ENCODE results near the gene MAMLD1. TPM values are rescaled to one million over a fixed set of nuclear protein-coding genes. Genes with fewer than 3 reads are reported as not detected.

MAMLD1 gene
- total RNA-seq, 1 donor: 3.3 TPM

DNA sequence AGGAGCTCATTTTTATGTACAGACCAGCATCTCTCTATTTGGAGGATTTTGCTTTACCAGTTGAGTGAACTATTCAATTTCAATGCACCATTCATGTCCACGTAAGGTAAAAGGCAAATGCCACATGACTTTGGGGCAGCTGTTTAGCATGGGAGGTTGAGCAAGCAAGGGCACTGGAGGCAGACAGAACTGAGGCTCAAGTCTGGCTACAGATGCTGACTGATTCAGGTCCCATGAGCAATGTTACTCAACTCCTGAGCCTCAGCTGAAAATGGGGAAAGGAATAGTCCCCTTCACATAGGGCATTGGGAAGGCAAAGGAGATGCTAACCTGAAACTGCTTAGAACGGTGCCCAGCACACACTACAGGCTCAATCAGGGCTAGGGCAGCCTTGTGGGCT, 112.3 kb downstream of the MAMLD1 start:
- Histone ChIP-seq H3K27me3 (ENCODE audit: insufficient read depth, low read length) (no peaks in the 10 kb centered on the region), H3K9me3 (ENCODE audit: low read depth, low read length) (no peaks in the 10 kb centered on the region), H3K4me1 (ENCODE audit: insufficient read depth, low read length) (peaks cover 7% of the 10 kb centered on the region), H2AFZ (ENCODE audit: low read length) (no peak overlapping the region), H3K4me2 (ENCODE audit: insufficient read depth, low read length) (no peak overlapping the region), H3K36me3 (ENCODE audit: insufficient read depth, low read length) (no peaks in the 10 kb centered on the region), H4K20me1 (ENCODE audit: insufficient read depth, low read length) (no peaks in the 10 kb centered on the region), H3K27ac (ENCODE audit: low read depth, low read length) (peak overlapping the region; percentile 8), H3K4me3 (ENCODE audit: insufficient read depth, low read length) (no peak overlapping the region), H3K79me2 (ENCODE audit: insufficient read depth, low read length) (no peaks in the 10 kb centered on the region)
- peak; percentile 69 for DNase-seq (ENCODE audit: insufficient read length, low spot score, missing footprints)
- TF ChIP-seq, protein P1, sequence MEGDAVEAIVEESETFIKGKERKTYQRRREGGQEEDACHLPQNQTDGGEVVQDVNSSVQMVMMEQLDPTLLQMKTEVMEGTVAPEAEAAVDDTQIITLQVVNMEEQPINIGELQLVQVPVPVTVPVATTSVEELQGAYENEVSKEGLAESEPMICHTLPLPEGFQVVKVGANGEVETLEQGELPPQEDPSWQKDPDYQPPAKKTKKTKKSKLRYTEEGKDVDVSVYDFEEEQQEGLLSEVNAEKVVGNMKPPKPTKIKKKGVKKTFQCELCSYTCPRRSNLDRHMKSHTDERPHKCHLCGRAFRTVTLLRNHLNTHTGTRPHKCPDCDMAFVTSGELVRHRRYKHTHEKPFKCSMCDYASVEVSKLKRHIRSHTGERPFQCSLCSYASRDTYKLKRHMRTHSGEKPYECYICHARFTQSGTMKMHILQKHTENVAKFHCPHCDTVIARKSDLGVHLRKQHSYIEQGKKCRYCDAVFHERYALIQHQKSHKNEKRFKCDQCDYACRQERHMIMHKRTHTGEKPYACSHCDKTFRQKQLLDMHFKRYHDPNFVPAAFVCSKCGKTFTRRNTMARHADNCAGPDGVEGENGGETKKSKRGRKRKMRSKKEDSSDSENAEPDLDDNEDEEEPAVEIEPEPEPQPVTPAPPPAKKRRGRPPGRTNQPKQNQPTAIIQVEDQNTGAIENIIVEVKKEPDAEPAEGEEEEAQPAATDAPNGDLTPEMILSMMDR (IDR thresholded peaks at IDR 0.05; ENCODE audit: extremely low read depth, low read depth, low read length): no peak

DNA sequence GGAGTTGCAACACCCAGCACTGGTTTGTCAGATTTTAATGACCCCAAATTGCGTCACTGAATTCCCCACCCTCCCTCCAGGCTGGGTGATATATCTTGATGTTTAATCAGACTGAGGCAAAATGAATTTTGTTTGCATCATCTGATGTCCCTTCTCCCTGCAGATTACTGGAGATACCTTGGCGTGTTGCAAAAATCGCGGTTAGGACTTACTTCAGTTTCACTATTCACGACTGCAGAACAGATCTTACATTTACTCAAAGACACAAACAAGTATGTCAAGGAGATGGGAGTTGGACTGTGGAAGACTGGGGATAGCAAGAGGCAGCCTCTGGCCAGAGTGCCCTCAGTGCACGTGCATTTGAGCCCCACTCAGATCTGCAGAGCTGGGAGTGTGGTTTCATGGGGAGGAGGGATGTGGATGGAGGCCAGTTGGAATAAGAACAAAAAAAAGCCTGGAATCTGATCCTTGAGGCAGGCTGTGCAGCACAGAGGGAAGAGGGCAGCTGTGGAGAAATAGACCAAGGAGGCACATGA, 113.1 kb downstream of the MAMLD1 start:
- TF ChIP-seq, protein P1 (IDR thresholded peaks at IDR 0.05; ENCODE audit: extremely low read depth, low read depth, low read length): no peak
- no peaks in the 10 kb centered on the region for H3K36me3 ChIP-seq (ENCODE audit: insufficient read depth, low read length)
- H3K27me3 ChIP-seq (ENCODE audit: insufficient read depth, low read length): no peaks in the 10 kb centered on the region
- H3K27ac ChIP-seq (ENCODE audit: low read depth, low read length): no peak overlapping the region
- DNase-seq (ENCODE audit: insufficient read length, low spot score, missing footprints): no peak
- no peaks in the 10 kb centered on the region for H3K79me2 ChIP-seq (ENCODE audit: insufficient read depth, low read length)
- H2AFZ ChIP-seq (ENCODE audit: low read length): no peak overlapping the region
- peaks cover 7% of the 10 kb centered on the region for H3K4me1 ChIP-seq (ENCODE audit: insufficient read depth, low read length)
- H4K20me1 ChIP-seq (ENCODE audit: insufficient read depth, low read length): no peaks in the 10 kb centered on the region
- peak overlapping the region; percentile 30 for H3K4me2 ChIP-seq (ENCODE audit: insufficient read depth, low read length)
- no peaks in the 10 kb centered on the region for H3K9me3 ChIP-seq (ENCODE audit: low read depth, low read length)
- no peak overlapping the region for H3K4me3 ChIP-seq (ENCODE audit: insufficient read depth, low read length)

DNA sequence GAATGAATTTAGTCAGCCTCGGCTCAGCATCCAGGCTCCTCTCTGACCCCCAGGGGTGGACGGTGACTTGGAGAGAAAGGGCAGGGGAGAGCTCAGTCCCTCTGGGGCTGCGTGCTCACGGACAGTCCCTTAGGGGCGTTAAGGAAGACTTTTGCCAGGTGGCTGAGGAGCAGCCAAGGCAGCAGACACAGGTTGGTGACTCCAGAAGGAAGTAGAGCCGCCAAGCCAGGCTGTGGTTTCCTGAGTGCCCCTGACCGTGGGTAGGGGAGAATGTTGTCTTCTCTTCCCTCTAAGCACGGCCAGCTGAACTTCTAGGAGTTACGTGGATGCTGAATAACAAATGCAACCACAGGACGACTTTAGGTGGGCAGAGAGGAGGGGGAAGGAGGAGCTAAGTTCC, 114.3 kb downstream of the MAMLD1 start:
- DNase-seq (ENCODE audit: insufficient read length, low spot score, missing footprints): no peak
- H4K20me1 ChIP-seq (ENCODE audit: insufficient read depth, low read length): no peaks in the 10 kb centered on the region
- TF ChIP-seq, protein P1 (IDR thresholded peaks at IDR 0.05; ENCODE audit: extremely low read depth, low read depth, low read length): no peak
- no peak overlapping the region for H2AFZ ChIP-seq (ENCODE audit: low read length)
- no peak overlapping the region for H3K4me2 ChIP-seq (ENCODE audit: insufficient read depth, low read length)
- no peaks in the 10 kb centered on the region for H3K36me3 ChIP-seq (ENCODE audit: insufficient read depth, low read length)
- peaks cover 7% of the 10 kb centered on the region for H3K4me1 ChIP-seq (ENCODE audit: insufficient read depth, low read length)
- H3K79me2 ChIP-seq (ENCODE audit: insufficient read depth, low read length): no peaks in the 10 kb centered on the region
- H3K4me3 ChIP-seq (ENCODE audit: insufficient read depth, low read length): no peak overlapping the region
- no peaks in the 10 kb centered on the region for H3K9me3 ChIP-seq (ENCODE audit: low read depth, low read length)
- H3K27ac ChIP-seq (ENCODE audit: low read depth, low read length): no peak overlapping the region
- no peaks in the 10 kb centered on the region for H3K27me3 ChIP-seq (ENCODE audit: insufficient read depth, low read length)

DNA sequence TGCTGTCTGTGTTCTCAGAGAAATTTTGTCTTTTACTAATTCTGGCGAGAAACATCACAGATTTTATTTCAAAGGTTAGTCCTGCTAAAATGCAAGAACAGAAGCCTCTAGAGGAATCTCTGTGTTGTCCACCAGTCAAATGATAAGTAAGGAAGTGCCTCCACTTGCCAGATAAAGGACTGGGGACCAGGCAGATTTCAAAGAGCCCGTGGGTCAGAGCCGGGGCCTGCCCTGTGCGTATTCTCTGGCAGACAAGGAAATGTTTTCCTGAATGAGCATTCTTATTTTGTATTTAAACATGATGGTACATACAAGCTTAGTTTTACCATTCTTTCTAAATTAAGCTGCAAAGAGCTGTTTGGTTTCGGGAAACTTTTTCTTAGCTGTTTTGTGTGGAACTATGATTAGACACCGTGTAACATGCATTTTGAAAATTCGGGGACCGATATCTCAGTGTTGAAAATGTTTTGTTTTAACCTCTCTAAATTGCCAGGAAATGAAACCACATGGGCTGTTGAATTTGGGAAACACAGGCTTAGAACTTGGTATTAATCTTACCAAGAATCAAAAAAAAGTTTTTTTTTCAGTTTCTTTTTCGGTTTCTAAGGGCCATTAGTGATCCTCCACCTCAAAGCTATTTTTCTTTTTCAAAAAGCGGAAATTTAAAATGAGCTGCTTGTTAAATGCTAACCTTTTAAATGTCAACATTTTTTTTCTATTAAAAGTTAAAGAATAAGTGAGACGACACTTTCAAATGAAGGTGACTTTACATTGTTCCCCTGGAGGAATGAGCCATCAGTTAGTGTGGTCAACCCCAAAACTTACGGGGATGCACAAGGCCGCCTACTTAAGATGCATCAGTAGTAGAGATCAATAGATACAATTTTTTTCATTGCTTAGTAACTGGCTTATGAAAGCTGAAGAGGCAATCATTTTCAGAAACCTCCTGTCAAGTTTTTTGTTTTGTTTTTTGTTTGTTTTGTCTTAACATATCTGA, 115.7 kb downstream of the MAMLD1 start:
- TF ChIP-seq, protein P1 (IDR thresholded peaks at IDR 0.05; ENCODE audit: extremely low read depth, low read depth, low read length): no peak
- Histone ChIP-seq H3K36me3 (ENCODE audit: insufficient read depth, low read length) (no peaks in the 10 kb centered on the region), H3K27me3 (ENCODE audit: insufficient read depth, low read length) (no peaks in the 10 kb centered on the region), H2AFZ (ENCODE audit: low read length) (peak overlapping the region; percentile 56), H3K79me2 (ENCODE audit: insufficient read depth, low read length) (no peaks in the 10 kb centered on the region), H3K4me2 (ENCODE audit: insufficient read depth, low read length) (peak overlapping the region; percentile 59), H3K4me3 (ENCODE audit: insufficient read depth, low read length) (no peak overlapping the region), H3K9me3 (ENCODE audit: low read depth, low read length) (no peaks in the 10 kb centered on the region), H3K4me1 (ENCODE audit: insufficient read depth, low read length) (peaks cover 10% of the 10 kb centered on the region), H3K27ac (ENCODE audit: low read depth, low read length) (no peak overlapping the region), H4K20me1 (ENCODE audit: insufficient read depth, low read length) (no peaks in the 10 kb centered on the region)
- no peak for DNase-seq (ENCODE audit: insufficient read length, low spot score, missing footprints)

Data from osteoblast (primary cell).